GM12864 (cell line): ENCODE measurements around the gene SCUBE1.

Source experiments
- DNase-seq: peaks from one replicate; pipeline ENCODE4 v3.0.0-alpha.2; 2011; ENCODE audit warnings: low read depth
- H3K4me3 ChIP-seq: 2 replicates; pipeline ENCODE4 v1.5.1; 2011; ENCODE audit warnings: mild to moderate bottlenecking, low read depth, low read length, control low read depth
- CTCF ChIP-seq: IDR thresholded peaks from 2 replicates; pipeline ENCODE4 v1.5.1; 2011; ENCODE audit warnings: low read depth, mild to moderate bottlenecking, moderate library complexity, low read length, control low read depth, inconsistent platforms; ENCODE audit errors: missing control alignments

The SCUBE1 gene

DNA sequence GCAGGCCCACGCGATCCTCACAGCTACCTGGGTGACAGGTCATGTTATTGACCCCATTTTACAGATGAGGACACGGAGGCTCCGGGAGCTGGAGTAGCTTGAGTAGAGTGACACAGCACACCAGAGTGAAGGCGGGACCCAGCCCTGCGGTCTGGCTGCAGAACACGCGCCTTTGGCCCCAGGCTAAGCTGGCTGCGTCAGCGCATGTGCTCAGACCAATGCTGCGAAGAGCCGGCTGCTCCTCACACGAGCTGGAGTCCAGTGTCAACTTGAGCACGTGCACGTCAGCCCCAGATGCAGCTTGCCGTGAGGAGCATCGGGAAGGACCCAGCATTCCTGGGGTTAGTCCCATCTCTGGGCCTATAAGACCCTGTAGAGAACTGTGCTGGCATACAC is 49.9 kb downstream of the SCUBE1 start:
- no peak for DNase-seq
- no peak for TF ChIP-seq CTCF
- H3K4me3 ChIP-seq, result no peak overlapping the region

GRCh38 chr22:43292630-43293018 is 50.5 kb downstream of the SCUBE1 start:
- DNase-seq, result no peak
- no peak for TF ChIP-seq CTCF
- no peak overlapping the region for H3K4me3 ChIP-seq

- no peak overlapping the region for H3K4me3 ChIP-seq
- TF ChIP-seq CTCF, result no peak
- DNase-seq, result no peak
These were observed 51.8 kb downstream of the SCUBE1 start for GRCh38 chr22:43291381-43291780.

GRCh38 chr22:43289976-43290721 is 53.0 kb downstream of the SCUBE1 start:
- no peak for TF ChIP-seq CTCF
- no peak for DNase-seq
- H3K4me3 ChIP-seq, result no peak overlapping the region

DNA sequence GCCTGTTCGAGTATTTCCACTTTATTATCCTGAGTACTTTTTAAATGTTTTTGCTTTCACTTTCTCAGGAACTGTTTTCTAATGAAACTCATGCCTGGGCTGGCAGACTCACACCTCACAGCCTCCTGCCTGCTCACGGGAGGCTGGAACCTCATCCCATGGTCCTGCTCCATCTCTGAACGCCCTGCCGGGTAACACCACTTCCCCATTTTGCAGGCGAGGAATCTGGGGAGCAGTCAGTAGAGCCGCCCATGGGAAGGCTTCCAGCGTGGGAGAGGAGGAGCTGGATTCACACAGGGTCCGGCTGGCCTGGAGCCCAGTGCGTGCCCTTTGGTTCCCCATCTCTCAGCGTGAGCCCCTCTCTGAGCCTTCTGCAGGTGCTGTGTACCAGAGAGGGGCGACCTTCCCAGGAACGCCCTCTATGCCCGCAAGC is 53.6 kb downstream of the SCUBE1 start:
- no peak overlapping the region for H3K4me3 ChIP-seq
- no peak for TF ChIP-seq CTCF
- DNase-seq, result no peak

DNA sequence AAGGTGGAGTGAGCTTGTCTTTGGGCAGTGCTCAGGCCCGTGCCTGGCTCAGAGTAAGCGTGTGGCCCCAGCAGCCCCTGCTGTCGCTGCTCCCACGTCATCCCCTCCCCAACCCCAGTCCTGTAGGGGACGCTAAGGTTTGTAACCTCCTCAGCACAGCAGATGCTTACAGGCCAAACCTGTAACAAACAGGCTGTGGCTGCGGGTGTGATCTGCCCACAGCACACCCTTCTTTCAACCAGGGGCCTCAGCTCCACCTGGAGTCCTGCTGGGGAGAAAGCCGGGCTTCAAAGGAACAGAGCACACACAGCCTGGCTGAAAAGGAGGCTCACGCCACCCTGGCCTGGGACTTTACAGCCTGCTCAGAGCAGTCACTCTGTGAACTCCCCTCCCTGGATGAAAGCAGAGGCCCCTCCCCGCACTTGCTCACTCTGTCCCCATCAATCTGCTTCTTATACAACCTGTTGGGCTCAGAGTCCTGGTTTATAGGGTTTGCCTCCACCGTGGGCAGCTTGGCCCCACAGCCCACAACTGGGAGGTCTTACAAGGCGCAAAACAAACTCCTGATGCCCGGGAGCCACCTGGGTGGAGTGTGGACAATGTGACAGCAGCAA is 54.3 kb downstream of the SCUBE1 start:
- TF ChIP-seq CTCF, result no peak
- no peak for DNase-seq
- no peak overlapping the region for H3K4me3 ChIP-seq

GRCh38 chr22:43288378-43288777 is 54.8 kb downstream of the SCUBE1 start:
- H3K4me3 ChIP-seq, result no peak overlapping the region
- no peak for DNase-seq
- no peak for TF ChIP-seq CTCF
